Panc1 (cell line): ENCODE measurements around the gene HS3ST2. TPM values are rescaled to one million over a fixed set of nuclear protein-coding genes. Genes with fewer than 3 reads are reported as not detected.

Source experiments
- ATAC-seq: fragments of 200-7000 bp; cut with Tn5 transposase; 2 replicates; pipeline ENCODE4 v1.9.1; 2020; ENCODE audit warnings: mild to moderate bottlenecking, moderate library complexity
- BruUV-seq: library from RNA; stranded (reverse); fragments of 400-500 nt; replicated peaks from 2 replicates; lab custom pipeline; 2021; lab: Mats Ljungman, UMichigan
- CTCF ChIA-PET: fragments of 300-600 bp; sonication (Branson Sonifier 250); formaldehyde crosslinking; loops from one replicate; lab custom pipeline; 2022; ENCODE audit warnings: antibody characterized with exemption; lab: Charles Lee
- POLR2A ChIA-PET: fragments of 300-600 bp; sonication (Branson Sonifier 250); formaldehyde crosslinking; loops from one replicate; lab custom pipeline; 2022; ENCODE audit warnings: antibody characterized with exemption; lab: Charles Lee
- DNase-seq: peaks from one replicate; pipeline ENCODE4 v3.0.0-alpha.2; 2010; ENCODE audit warnings: low read depth, low spot score
- H3K27ac ChIP-seq: 2 replicates; pipeline ENCODE4 v1.5.1; 2011; ENCODE audit warnings: mild to moderate bottlenecking, low read length, inconsistent platforms
- H3K27me3 ChIP-seq: fragments of 200-500 bp; sonication (Bioruptor generic); 2 replicates; pipeline ENCODE4 v1.6.0; 2014; ENCODE audit warnings: low read length, inconsistent platforms; ENCODE audit not compliant: control insufficient read depth, insufficient read depth
- H3K36me3 ChIP-seq: fragments of 200-500 bp; sonication (Bioruptor generic); 2 replicates; pipeline ENCODE4 v1.5.1; 2014; ENCODE audit warnings: inconsistent platforms, mild to moderate bottlenecking, low read length, moderate library complexity; ENCODE audit not compliant: control insufficient read depth, insufficient read depth
- H3K4me1 ChIP-seq: 2 replicates; pipeline ENCODE4 v1.5.1; 2011; ENCODE audit warnings: inconsistent platforms, mild to moderate bottlenecking, low read length, moderate library complexity; ENCODE audit not compliant: control insufficient read depth, insufficient read depth
- H3K4me3 ChIP-seq, 2 experiments: 2 replicates each; pipeline ENCODE4 v1.5.1; 2011 to 2012; ENCODE audit warnings: low read depth in 2 of 2, low read length in 2 of 2, mild to moderate bottlenecking in 2 of 2, inconsistent platforms in 1 of 2, moderate library complexity in 1 of 2
- H3K9me3 ChIP-seq: fragments of 200-500 bp; sonication (Bioruptor generic); 2 replicates; pipeline ENCODE4 v1.5.1; 2014; ENCODE audit warnings: low read depth, mild to moderate bottlenecking, inconsistent platforms, low read length, moderate library complexity; ENCODE audit not compliant: control insufficient read depth, insufficient read depth
- CTCF ChIP-seq: fragments of 450-650 bp; IDR thresholded peaks from 2 replicates; pipeline ENCODE4 v1.5.1; 2017; ENCODE audit warnings: mild to moderate bottlenecking
- POLR2AphosphoS5 ChIP-seq: IDR thresholded peaks from 2 replicates; pipeline ENCODE4 v1.6.1; 2012; ENCODE audit warnings: mild to moderate bottlenecking, low read depth, low read length, moderate library complexity
- REST ChIP-seq, 2 experiments: IDR thresholded peaks; 2 replicates each; pipeline ENCODE4 v1.6.1; 2011 to 2012; ENCODE audit warnings: low read depth in 2 of 2, control low read depth in 1 of 2, low read length in 1 of 2, mild to moderate bottlenecking in 1 of 2, moderate library complexity in 1 of 2; ENCODE audit not compliant: insufficient read depth in 1 of 2
- SIN3A ChIP-seq: IDR thresholded peaks from 2 replicates; pipeline ENCODE4 v1.6.1; 2012; ENCODE audit warnings: low read depth, mild to moderate bottlenecking, low read length, moderate library complexity, borderline replicate concordance; ENCODE audit not compliant: insufficient read depth
- TCF7L2 ChIP-seq: IDR thresholded peaks from 2 replicates; pipeline ENCODE4 v1.6.1; 2011; ENCODE audit warnings: mild to moderate bottlenecking, low read depth, low read length, inconsistent platforms
- in situ Hi-C: cut with HindIII; loops from 2 replicates; pipeline ENCODE4 v1.10.0; 2016; ENCODE audit warnings: low sequenced_read_pairs, low pct_unique_long_range_greater_than_20kb
- intact Hi-C: fragments of 100-400 bp; cut with micrococcal nuclease; formaldehyde crosslinking; loops from one replicate; pipeline ENCODE4 v1.10.0; 2022; ENCODE audit not compliant: unreplicated experiment
- total RNA-seq: library from RNA; stranded (reverse); gene quantifications from one replicate; pipeline ENCODE4 v1.2.1, GENCODE V29; 2021; ENCODE audit not compliant: unreplicated experiment

Gene HS3ST2
- total RNA-seq, 1 experiment from 2014 or later: not detected

- Histone ChIP-seq H3K36me3 (no peaks in the 10 kb centered on the region), H3K4me3 (no peak overlapping the region), H3K27me3 (peaks cover 4% of the 10 kb centered on the region), H3K27ac (no peak overlapping the region), H3K9me3 (no peaks in the 10 kb centered on the region), H3K4me1 (no peaks in the 10 kb centered on the region)
- TF ChIP-seq SIN3A: no peak
- no peak for TF ChIP-seq POLR2AphosphoS5
- TF ChIP-seq REST (IDR thresholded peaks at IDR 0.05; ENCODE audit: insufficient read depth in 1 of 2, low read depth in 2 of 2, low read length in 1 of 2): no peak
- TF ChIP-seq CTCF: no peak
- no peak for TF ChIP-seq TCF7L2
- DNase-seq (no peak), ATAC-seq (no peak)
- BruUV-seq: no TSS peak
- in situ Hi-C loops: no loop called here
- intact Hi-C loops: no loop called here
- ChIA-PET CTCF (no interaction called here), POLR2A (interaction anchor here (0.6 kb wide), 1 partner anchor 14 kb away, joined by 3 read pairs; no protein-coding TSS in a partner anchor)
Measured at GRCh38 chr16:22784690-22785214, 29.2 kb upstream of the HS3ST2 start.

- POLR2A ChIA-PET: no interaction called here
- no peak overlapping the region for H3K27ac ChIP-seq
- intact Hi-C loops: no loop called here
- no TSS peak for BruUV-seq
- H3K27me3 ChIP-seq: peaks cover 4% of the 10 kb centered on the region
- no peaks in the 10 kb centered on the region for H3K9me3 ChIP-seq
- CTCF ChIA-PET: no interaction called here
- in situ Hi-C loops: no loop called here
- H3K4me1 ChIP-seq: no peaks in the 10 kb centered on the region
- DNase-seq (no peak), ATAC-seq (no peak)
- TF ChIP-seq SIN3A (no peak), TCF7L2 (no peak), REST (IDR thresholded peaks at IDR 0.05; ENCODE audit: insufficient read depth in 1 of 2, low read depth in 2 of 2, low read length in 1 of 2) (no peak), CTCF (no peak), POLR2AphosphoS5 (no peak)
- H3K36me3 ChIP-seq: no peaks in the 10 kb centered on the region
- no peak overlapping the region for H3K4me3 ChIP-seq
Measured at GRCh38 chr16:22785552-22785951, 28.4 kb upstream of the HS3ST2 start.
